Trophoblast cell (in vitro differentiated cells and primary cell): ENCODE results near the gene CHST11.
A peak's percentile ranks its signal among the peaks of the same experiment; 100 is the strongest.

Experiments used
- DNase-seq, 2 donors: peaks; one replicate each; pipeline ENCODE4 v3.0.0-alpha.2; 2016
- H2AFZ ChIP-seq: 2 replicates; pipeline ENCODE4 v1.6.1; 2013; ENCODE audit warnings: low read length, moderate library complexity, mild to moderate bottlenecking; ENCODE audit not compliant: insufficient read depth, poor library complexity
- H2AK5ac ChIP-seq: 2 replicates; pipeline ENCODE4 v1.6.1; 2013; ENCODE audit warnings: mild to moderate bottlenecking, low read length
- H2BK120ac ChIP-seq: 2 replicates; pipeline ENCODE4 v1.6.1; 2013; ENCODE audit warnings: low read length, mild to moderate bottlenecking, moderate library complexity; ENCODE audit not compliant: insufficient read depth, poor library complexity
- H2BK12ac ChIP-seq: 2 replicates; pipeline ENCODE4 v1.6.1; 2013; ENCODE audit warnings: mild to moderate bottlenecking, low read length, moderate library complexity
- H2BK5ac ChIP-seq: 2 replicates; pipeline ENCODE4 v1.6.1; 2013; ENCODE audit warnings: low read length, low read depth, moderate library complexity, mild to moderate bottlenecking; ENCODE audit not compliant: poor library complexity
- H3K14ac ChIP-seq: 2 replicates; pipeline ENCODE4 v1.6.1; 2013; ENCODE audit warnings: mild to moderate bottlenecking, low read length
- H3K18ac ChIP-seq: 2 replicates; pipeline ENCODE4 v1.6.1; 2013; ENCODE audit warnings: mild to moderate bottlenecking, low read length
- H3K23ac ChIP-seq: 2 replicates; pipeline ENCODE4 v1.6.1; 2013; ENCODE audit warnings: low read length
- H3K27ac ChIP-seq: 2 replicates; pipeline ENCODE4 v1.5.1; 2013; ENCODE audit warnings: low read depth, mild to moderate bottlenecking, inconsistent platforms, low read length, moderate library complexity
- H3K27me3 ChIP-seq: 2 replicates; pipeline ENCODE4 v1.6.1; 2013; ENCODE audit warnings: inconsistent platforms, mild to moderate bottlenecking, low read length, moderate library complexity; ENCODE audit not compliant: insufficient read depth
- H3K36me3 ChIP-seq, 2 experiments: 1 replicate in 1 of 2; 2 replicates in 1 of 2; pipeline ENCODE4 v1.6.1; 2013; ENCODE audit warnings: low read length in 2 of 2, mild to moderate bottlenecking in 2 of 2, moderate library complexity in 1 of 2; ENCODE audit not compliant: insufficient read depth in 2 of 2, control insufficient read depth in 1 of 2
- H3K4ac ChIP-seq: 2 replicates; pipeline ENCODE4 v1.6.1; 2013; ENCODE audit warnings: low read depth, mild to moderate bottlenecking, low read length, moderate library complexity
- H3K4me1 ChIP-seq, 2 experiments: 1 replicate in 1 of 2; 2 replicates in 1 of 2; pipeline ENCODE4 v1.6.1; 2013; ENCODE audit warnings: low read length in 2 of 2, mild to moderate bottlenecking in 2 of 2, moderate library complexity in 1 of 2; ENCODE audit not compliant: insufficient read depth in 2 of 2, control insufficient read depth in 1 of 2
- H3K4me2 ChIP-seq: 2 replicates; pipeline ENCODE4 v1.6.1; 2013; ENCODE audit warnings: inconsistent platforms, mild to moderate bottlenecking, low read length, moderate library complexity
- H3K4me3 ChIP-seq: 2 replicates; pipeline ENCODE4 v1.5.1; 2013; ENCODE audit warnings: mild to moderate bottlenecking, low read depth, low read length, inconsistent platforms
- H3K79me1 ChIP-seq: one replicate; pipeline ENCODE4 v1.6.1; 2013; ENCODE audit warnings: low read length
- H3K79me2 ChIP-seq: 2 replicates; pipeline ENCODE4 v1.6.1; 2013; ENCODE audit warnings: low read length, mild to moderate bottlenecking; ENCODE audit not compliant: control insufficient read depth, insufficient read depth, poor library complexity
- H3K9ac ChIP-seq: 2 replicates; pipeline ENCODE4 v1.6.1; 2013; ENCODE audit warnings: mild to moderate bottlenecking, low read length
- H3K9me3 ChIP-seq: 2 replicates; pipeline ENCODE4 v1.6.1; 2013; ENCODE audit warnings: low read depth, mild to moderate bottlenecking, control low read depth, inconsistent platforms, low read length; ENCODE audit not compliant: insufficient read depth
- H4K12ac ChIP-seq: 2 replicates; pipeline ENCODE4 v1.6.1; 2013; ENCODE audit warnings: low read depth, mild to moderate bottlenecking, low read length, moderate library complexity
- H4K8ac ChIP-seq: 2 replicates; pipeline ENCODE4 v1.6.1; 2013; ENCODE audit warnings: low read depth, mild to moderate bottlenecking, low read length, moderate library complexity
- H4K91ac ChIP-seq: one replicate; pipeline ENCODE4 v1.6.1; 2013; ENCODE audit warnings: low read depth, mild to moderate bottlenecking, low read length, moderate library complexity
- whole genome bisulfite sequencing: extraction: QIAGEN DNeasy Blood & Tissue Kit; methylation state at CpG from one replicate; pipeline ENCODE4 v1.1.7; 2013; ENCODE audit warnings: missing lambda C conversion rate; ENCODE audit not compliant: insufficient read length, insufficient coverage; ENCODE audit errors: extremely low coverage; 5-methylcytosine and 5-hydroxymethylcytosine counted together

The CHST11 gene

GRCh38 chr12:104763168-104763805, 306.5 kb downstream of the CHST11 start:
- H3K36me3 ChIP-seq = peaks cover 0 to 4% of the 10 kb centered on the region in 2 experiments
- no peak overlapping the region for H2BK120ac ChIP-seq
- no peaks in the 10 kb centered on the region for H3K79me1 ChIP-seq
- H3K4me1 ChIP-seq = no peaks in the 10 kb centered on the region
- peaks cover 1% of the 10 kb centered on the region for H3K9me3 ChIP-seq
- H3K27ac ChIP-seq = no peak overlapping the region
- H3K4ac ChIP-seq = no peak overlapping the region
- H3K9ac ChIP-seq = no peak overlapping the region
- H3K27me3 ChIP-seq = no peaks in the 10 kb centered on the region
- H4K12ac ChIP-seq = no peak overlapping the region
- no peak overlapping the region for H3K4me2 ChIP-seq
- H3K14ac ChIP-seq = no peak overlapping the region
- H4K8ac ChIP-seq = no peak overlapping the region
- no peaks in the 10 kb centered on the region for H3K79me2 ChIP-seq
- H3K23ac ChIP-seq = no peak overlapping the region
- H4K91ac ChIP-seq = no peak overlapping the region
- H3K4me3 ChIP-seq = no peak overlapping the region
- no peak overlapping the region for H2BK5ac ChIP-seq
- no peak overlapping the region for H2BK12ac ChIP-seq
- no CpG with 5 or more reads among the region's 6 CpGs for WGBS
- no peak overlapping the region for H2AFZ ChIP-seq
- DNase-seq = no peak
- no peak overlapping the region for H2AK5ac ChIP-seq
- H3K18ac ChIP-seq = no peak overlapping the region

GRCh38 chr12:104764225-104765091, 307.7 kb downstream of the CHST11 start:
- Histone ChIP-seq H3K4me2 (no peak overlapping the region), H4K91ac (no peak overlapping the region), H3K9me3 (peaks cover 1% of the 10 kb centered on the region), H3K27ac (no peak overlapping the region), H3K79me2 (no peaks in the 10 kb centered on the region), H3K18ac (no peak overlapping the region), H3K23ac (no peak overlapping the region), H4K12ac (no peak overlapping the region), H3K9ac (no peak overlapping the region), H2BK5ac (no peak overlapping the region), H3K4me3 (no peak overlapping the region), H3K79me1 (no peaks in the 10 kb centered on the region), H3K4me1 (no peaks in the 10 kb centered on the region), H3K4ac (no peak overlapping the region), H3K27me3 (no peaks in the 10 kb centered on the region), H3K14ac (no peak overlapping the region), H4K8ac (no peak overlapping the region), H3K36me3 (no peaks in the 10 kb centered on the region), H2AFZ (no peak overlapping the region), H2BK12ac (no peak overlapping the region), H2AK5ac (no peak overlapping the region), H2BK120ac (no peak overlapping the region)
- no CpG with 5 or more reads among the region's 8 CpGs for WGBS
- no peak for DNase-seq

GRCh38 chr12:104767261-104767660, 310.5 kb downstream of the CHST11 start:
- WGBS = no CpG with 5 or more reads among the region's 3 CpGs
- Histone ChIP-seq H3K18ac (no peak overlapping the region), H4K12ac (no peak overlapping the region), H3K27ac (no peak overlapping the region), H2AFZ (no peak overlapping the region), H2BK12ac (no peak overlapping the region), H3K9ac (no peak overlapping the region), H3K79me2 (no peaks in the 10 kb centered on the region), H3K27me3 (no peaks in the 10 kb centered on the region), H3K9me3 (peaks cover 4% of the 10 kb centered on the region), H2BK5ac (no peak overlapping the region), H2AK5ac (no peak overlapping the region), H3K36me3 (no peaks in the 10 kb centered on the region), H3K4ac (no peak overlapping the region), H3K14ac (no peak overlapping the region), H3K4me3 (no peak overlapping the region), H2BK120ac (no peak overlapping the region), H3K4me2 (no peak overlapping the region), H4K91ac (no peak overlapping the region), H3K79me1 (no peaks in the 10 kb centered on the region), H3K4me1 (no peaks in the 10 kb centered on the region), H3K23ac (no peak overlapping the region), H4K8ac (no peak overlapping the region)
- peak in 1 of 2 donors; percentile 27 for DNase-seq

GRCh38 chr12:104768033-104768432, 311.3 kb downstream of the CHST11 start:
- no peak overlapping the region for H3K27ac ChIP-seq
- H3K4me3 ChIP-seq = no peak overlapping the region
- no peak overlapping the region for H3K18ac ChIP-seq
- H4K8ac ChIP-seq = no peak overlapping the region
- H3K9me3 ChIP-seq = peaks cover 4% of the 10 kb centered on the region
- H4K91ac ChIP-seq = no peak overlapping the region
- no peak overlapping the region for H2BK12ac ChIP-seq
- no peaks in the 10 kb centered on the region for H3K36me3 ChIP-seq
- no peak overlapping the region for H3K4ac ChIP-seq
- H3K4me2 ChIP-seq = no peak overlapping the region
- no peak overlapping the region for H3K9ac ChIP-seq
- H3K79me1 ChIP-seq = no peaks in the 10 kb centered on the region
- no peaks in the 10 kb centered on the region for H3K4me1 ChIP-seq
- no peak overlapping the region for H3K23ac ChIP-seq
- no peak for DNase-seq
- H2BK5ac ChIP-seq = no peak overlapping the region
- H3K27me3 ChIP-seq = no peaks in the 10 kb centered on the region
- H2AK5ac ChIP-seq = no peak overlapping the region
- H3K14ac ChIP-seq = no peak overlapping the region
- H2AFZ ChIP-seq = no peak overlapping the region
- no peaks in the 10 kb centered on the region for H3K79me2 ChIP-seq
- H4K12ac ChIP-seq = no peak overlapping the region
- H2BK120ac ChIP-seq = no peak overlapping the region
